Thoracic aorta (tissue), 2 donors: Measurements from ENCODE around the gene MDM4. TPM values are rescaled to one million over a fixed set of nuclear protein-coding genes. Genes with fewer than 3 reads are reported as not detected.

Source experiments
- ATAC-seq: fragments of 150-250 bp; one replicate; pipeline ENCODE4 v1.8.0; 2017; ENCODE audit warnings: low read depth; ENCODE audit not compliant: insufficient number of reproducible peaks, low FRiP score
- DNase-seq: peaks from one replicate; pipeline ENCODE4 v3.0.0-alpha.2; 2020; ENCODE audit warnings: low spot score
- H3K27ac ChIP-seq, 2 donors: fragments of 200-600 bp; sonication (generic); 1 replicate in 1 of 2; 2 replicates in 1 of 2; pipeline ENCODE4 v1.5.1; 2016; ENCODE audit warnings: mild to moderate bottlenecking in 2 of 2, moderate library complexity in 2 of 2
- H3K27me3 ChIP-seq: fragments of 200-600 bp; sonication (generic); replicated peaks from 2 replicates; pipeline ENCODE4 v1.6.0; 2016; ENCODE audit warnings: mild to moderate bottlenecking; ENCODE audit not compliant: insufficient read depth
- H3K36me3 ChIP-seq: fragments of 200-600 bp; sonication (generic); one replicate; pipeline ENCODE4 v1.5.1; 2016
- H3K4me1 ChIP-seq, 2 donors: fragments of 200-600 bp; sonication (generic); 1 replicate in 1 of 2; 2 replicates in 1 of 2; pipeline versions ENCODE4 v1.5.1 to v1.6.0; 2016; ENCODE audit warnings: low read depth in 2 of 2, mild to moderate bottlenecking in 1 of 2; ENCODE audit not compliant: control insufficient read depth in 1 of 2
- H3K4me3 ChIP-seq: fragments of 200-600 bp; sonication (generic); 2 replicates; pipeline ENCODE4 v1.5.1; 2016; ENCODE audit warnings: mild to moderate bottlenecking
- H3K9me3 ChIP-seq: fragments of 200-600 bp; sonication (generic); 2 replicates; pipeline ENCODE4 v1.5.1; 2016
- total RNA-seq, 2 donors: library from RNA; depleted of rRNA; stranded (reverse); fragments of >200 nt; gene quantifications; one replicate each; pipeline versions ENCODE4 v1.1.0 to v1.2.3, GENCODE V29; 2016
- TF ChIP-seq, protein P1 (sequence below): fragments of 200-600 bp; sonication (generic); IDR thresholded peaks from one replicate; pipeline ENCODE4 v1.5.1; 2019; ENCODE audit warnings: antibody characterized with exemption

The MDM4 gene
- total RNA-seq, 2 donors from 2014 or later = 79.9 to 126 TPM

DNA sequence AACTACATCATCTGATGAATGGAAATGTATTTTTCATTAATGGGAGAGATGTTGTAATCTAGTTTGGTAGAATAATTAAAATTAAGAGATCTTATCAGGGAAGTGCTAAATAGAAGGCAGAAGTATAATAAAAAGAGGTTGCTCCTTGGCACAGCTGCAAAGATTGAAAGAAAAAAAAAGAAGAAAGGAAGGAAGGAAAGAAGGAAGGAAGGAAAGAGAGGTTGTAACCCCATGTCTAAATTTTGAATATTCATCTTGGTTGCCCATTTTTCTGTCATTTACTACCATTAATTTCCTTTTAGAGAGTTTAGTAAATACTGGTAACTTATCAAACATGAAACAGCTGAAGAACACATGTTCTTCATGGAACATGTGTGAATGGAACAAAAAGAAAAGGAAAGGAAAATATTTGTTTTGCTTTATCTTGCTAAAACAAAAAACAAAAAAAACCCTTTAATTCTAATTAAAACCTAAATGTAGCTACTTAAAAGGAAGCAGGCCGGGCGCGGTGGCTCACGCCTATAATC, 10.5 kb upstream of the MDM4 start:
- Histone ChIP-seq H3K4me1 (peaks cover 0 to 4% of the 10 kb centered on the region in 2 donors), H3K27ac (peak overlapping the region; percentile 57 to 94), H3K36me3 (no peaks in the 10 kb centered on the region), H3K4me3 (peak overlapping the region; percentile 83), H3K9me3 (no peaks in the 10 kb centered on the region), H3K27me3 (no peaks in the 10 kb centered on the region)
- no peak for DNase-seq
- TF ChIP-seq, protein P1, sequence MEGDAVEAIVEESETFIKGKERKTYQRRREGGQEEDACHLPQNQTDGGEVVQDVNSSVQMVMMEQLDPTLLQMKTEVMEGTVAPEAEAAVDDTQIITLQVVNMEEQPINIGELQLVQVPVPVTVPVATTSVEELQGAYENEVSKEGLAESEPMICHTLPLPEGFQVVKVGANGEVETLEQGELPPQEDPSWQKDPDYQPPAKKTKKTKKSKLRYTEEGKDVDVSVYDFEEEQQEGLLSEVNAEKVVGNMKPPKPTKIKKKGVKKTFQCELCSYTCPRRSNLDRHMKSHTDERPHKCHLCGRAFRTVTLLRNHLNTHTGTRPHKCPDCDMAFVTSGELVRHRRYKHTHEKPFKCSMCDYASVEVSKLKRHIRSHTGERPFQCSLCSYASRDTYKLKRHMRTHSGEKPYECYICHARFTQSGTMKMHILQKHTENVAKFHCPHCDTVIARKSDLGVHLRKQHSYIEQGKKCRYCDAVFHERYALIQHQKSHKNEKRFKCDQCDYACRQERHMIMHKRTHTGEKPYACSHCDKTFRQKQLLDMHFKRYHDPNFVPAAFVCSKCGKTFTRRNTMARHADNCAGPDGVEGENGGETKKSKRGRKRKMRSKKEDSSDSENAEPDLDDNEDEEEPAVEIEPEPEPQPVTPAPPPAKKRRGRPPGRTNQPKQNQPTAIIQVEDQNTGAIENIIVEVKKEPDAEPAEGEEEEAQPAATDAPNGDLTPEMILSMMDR = no peak
- ATAC-seq = no peak

DNA sequence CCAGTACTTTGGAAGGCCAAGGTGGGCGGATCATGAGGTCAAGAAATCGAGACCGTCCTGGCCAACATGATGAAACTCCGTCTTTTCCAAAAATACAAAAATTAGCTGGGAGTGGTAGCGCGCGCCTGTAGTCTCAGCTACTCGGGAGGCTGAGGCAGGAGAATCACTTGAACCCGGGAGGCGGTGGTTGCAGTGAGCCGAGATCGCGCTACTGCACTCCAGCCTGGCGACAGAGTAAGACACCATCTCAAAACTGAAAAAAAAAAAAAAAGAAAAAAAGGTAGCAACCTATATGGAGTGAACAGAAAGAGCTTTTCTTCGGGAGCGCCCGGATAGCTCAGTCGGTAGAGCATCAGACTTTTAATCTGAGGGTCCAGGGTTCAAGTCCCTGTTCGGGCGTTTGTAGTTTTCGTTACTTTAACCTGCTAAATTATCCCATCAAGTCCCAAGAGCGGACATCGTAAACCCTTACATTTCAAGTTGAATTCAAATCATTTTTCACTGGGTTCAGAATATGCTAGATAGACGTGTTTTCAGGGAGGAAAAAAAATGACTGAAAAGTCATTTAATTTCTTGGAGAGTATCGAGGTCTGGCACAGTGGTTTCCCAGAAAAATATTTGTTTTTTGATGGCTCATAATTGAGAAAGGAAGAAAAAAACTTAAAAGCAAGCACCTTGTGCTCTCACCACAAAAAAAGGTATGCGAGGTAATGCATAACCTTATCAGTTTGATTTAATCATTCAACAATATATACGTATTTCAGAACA, 9.8 kb upstream of the MDM4 start:
- ATAC-seq = peak; percentile 76
- no peak for DNase-seq
- H3K27ac ChIP-seq = peak overlapping the region; percentile 83 to 94

DNA sequence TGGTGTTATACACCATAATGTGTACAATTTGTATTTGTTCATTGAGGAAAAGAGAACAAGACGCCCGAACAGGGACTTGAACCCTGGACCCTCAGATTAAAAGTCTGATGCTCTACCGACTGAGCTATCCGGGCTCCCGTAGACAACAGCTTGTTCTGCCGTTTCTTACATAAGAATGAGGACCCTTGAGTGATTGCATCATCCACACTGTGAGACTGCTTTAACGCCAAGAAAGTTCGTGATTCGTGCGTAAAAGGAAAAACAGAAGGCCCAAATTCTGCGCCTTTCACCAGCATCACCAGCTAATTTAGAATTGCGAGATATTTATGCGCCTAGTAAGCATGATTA, 9.3 kb upstream of the MDM4 start:
- TF ChIP-seq, protein P1 = no peak
- peak; percentile 31 for DNase-seq
- Histone ChIP-seq H3K36me3 (no peaks in the 10 kb centered on the region), H3K27ac (peak overlapping the region; percentile 83 to 94), H3K9me3 (no peaks in the 10 kb centered on the region), H3K4me3 (peak overlapping the region; percentile 83), H3K4me1 (peaks cover 0 to 4% of the 10 kb centered on the region in 2 donors), H3K27me3 (no peaks in the 10 kb centered on the region)
- ATAC-seq = peak; percentile 81

More for the DNA sequence above, 9.8 kb upstream of the MDM4 start:
- peaks cover 0 to 4% of the 10 kb centered on the region in 2 donors for H3K4me1 ChIP-seq
- no peaks in the 10 kb centered on the region for H3K9me3 ChIP-seq
- H3K27me3 ChIP-seq = no peaks in the 10 kb centered on the region
- H3K36me3 ChIP-seq = no peaks in the 10 kb centered on the region
- TF ChIP-seq, protein P1 = no peak
- H3K4me3 ChIP-seq = peak overlapping the region; percentile 83

DNA sequence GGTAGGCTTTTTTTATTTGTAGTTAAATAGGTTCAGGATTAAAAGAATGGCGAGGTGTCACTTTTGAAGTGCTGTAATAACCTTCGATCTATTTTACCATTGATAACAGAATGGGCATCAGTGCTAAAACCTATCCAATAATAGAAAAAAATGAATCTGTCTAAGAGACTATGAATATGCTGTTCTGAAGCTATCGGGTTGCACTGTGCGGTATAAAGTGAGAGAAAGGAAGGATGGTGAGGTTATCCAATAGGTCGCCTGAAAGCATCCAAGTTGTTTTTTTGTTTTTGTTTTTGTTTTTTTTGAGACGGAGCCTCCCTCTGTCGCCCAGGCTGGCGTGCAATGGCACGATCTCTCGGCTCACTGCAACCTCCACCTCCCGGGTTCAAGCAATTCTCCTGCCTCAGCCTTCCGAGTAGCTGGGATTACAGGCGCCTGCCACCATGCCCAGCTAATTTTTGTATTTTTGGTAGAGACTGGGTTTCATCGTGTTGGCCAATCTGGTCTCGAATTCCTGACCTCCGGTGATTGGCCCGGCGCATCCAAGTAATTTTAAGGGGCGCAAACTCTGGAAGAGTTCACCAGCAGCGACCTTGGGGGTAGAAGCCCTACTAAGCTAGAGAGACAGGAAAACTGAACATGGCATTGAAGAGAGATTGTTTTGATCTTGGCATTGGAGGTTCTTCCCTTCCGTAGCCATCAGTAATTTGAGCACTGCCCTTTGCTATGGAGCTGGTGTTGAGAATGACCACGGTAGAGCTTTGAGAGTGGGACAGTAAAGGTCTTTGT, 8.7 kb upstream of the MDM4 start:
- no peak for DNase-seq
- TF ChIP-seq, protein P1 = no peak

DNA sequence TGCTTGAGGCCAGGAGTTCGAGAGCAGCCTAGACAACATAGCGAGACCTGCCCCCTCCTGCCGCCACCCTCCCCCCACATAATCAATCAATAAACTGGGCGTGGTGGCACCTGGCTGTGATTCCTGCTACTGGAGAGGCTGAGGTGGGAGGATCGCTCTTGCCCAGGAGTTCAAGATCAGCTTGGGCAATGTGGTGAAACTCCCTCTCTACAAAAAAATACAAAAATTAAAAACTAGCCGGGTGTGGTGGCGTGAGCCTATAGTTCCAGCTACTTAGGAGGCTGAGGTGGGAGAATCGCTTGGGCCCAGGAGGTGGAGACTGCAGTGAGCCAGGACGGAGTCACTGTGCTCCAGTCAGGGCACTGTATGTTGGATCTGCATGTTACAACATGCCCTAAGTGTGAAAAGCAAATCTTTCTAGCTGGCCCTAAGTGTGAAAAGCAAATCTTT, 7.0 kb upstream of the MDM4 start:
- no peaks in the 10 kb centered on the region for H3K27me3 ChIP-seq
- no peak overlapping the region for H3K27ac ChIP-seq
- ATAC-seq (no peak), DNase-seq (no peak)
- peaks cover 0 to 4% of the 10 kb centered on the region in 2 donors for H3K4me1 ChIP-seq
- no peaks in the 10 kb centered on the region for H3K36me3 ChIP-seq
- H3K4me3 ChIP-seq = no peak overlapping the region
- no peaks in the 10 kb centered on the region for H3K9me3 ChIP-seq
- TF ChIP-seq, protein P1 = no peak

More for the DNA sequence above, 8.7 kb upstream of the MDM4 start:
- H3K27me3 ChIP-seq = no peaks in the 10 kb centered on the region
- peak overlapping the region; percentile 83 to 94 for H3K27ac ChIP-seq
- no peaks in the 10 kb centered on the region for H3K9me3 ChIP-seq
- no peak for ATAC-seq
- H3K4me1 ChIP-seq = peaks cover 0 to 4% of the 10 kb centered on the region in 2 donors
- H3K4me3 ChIP-seq = peak overlapping the region; percentile 83
- no peaks in the 10 kb centered on the region for H3K36me3 ChIP-seq
